Vagina (tissue), 2 donors: Measurements from ENCODE around the gene HS6ST3. TPM values are rescaled to one million over a fixed set of nuclear protein-coding genes. Genes with fewer than 3 reads are reported as not detected.

Source experiments
- DNase-seq, 2 donors: peaks; one replicate each; pipeline ENCODE4 v3.0.0-alpha.2; 2017; ENCODE audit errors: extremely low spot score in 2 of 2
- H3K27ac ChIP-seq: fragments of 200-600 bp; sonication (generic); one replicate; pipeline ENCODE4 v1.5.1; 2019
- H3K27me3 ChIP-seq: fragments of 200-600 bp; sonication (generic); one replicate; pipeline ENCODE4 v1.5.1; 2019
- H3K36me3 ChIP-seq, 2 donors: fragments of 200-600 bp; sonication (generic); one replicate each; pipeline ENCODE4 v1.5.1; 2017 to 2019
- H3K4me1 ChIP-seq: fragments of 200-600 bp; sonication (generic); one replicate; pipeline ENCODE4 v1.5.1; 2019
- H3K4me3 ChIP-seq, 2 donors: fragments of 200-600 bp; sonication (generic); 1 replicate in 1 of 2; 2 replicates in 1 of 2; pipeline ENCODE4 v1.5.1; 2016 to 2019
- H3K9me3 ChIP-seq: fragments of 200-600 bp; sonication (generic); one replicate; pipeline ENCODE4 v1.5.1; 2019
- POLR2A ChIP-seq, 2 donors: fragments of 450-650 bp; IDR thresholded peaks; one replicate each; pipeline ENCODE4 v1.6.1; 2017; ENCODE audit warnings: antibody characterized with exemption in 2 of 2, mild to moderate bottlenecking in 2 of 2, moderate library complexity in 2 of 2
- POLR2AphosphoS5 ChIP-seq, 2 donors: sonication (generic); formaldehyde crosslinking; IDR thresholded peaks; one replicate each; pipeline ENCODE4 v1.9.0; 2017; ENCODE audit warnings: antibody characterized with exemption in 2 of 2, mild to moderate bottlenecking in 2 of 2, low read depth in 1 of 2; ENCODE audit not compliant: insufficient read depth in 1 of 2
- intact Hi-C: fragments of 100-400 bp; cut with DNase I; formaldehyde crosslinking; loops from one replicate; pipeline ENCODE4 v1.15.1; 2023
- total RNA-seq: library from RNA; depleted of rRNA; stranded (reverse); fragments of >200 nt; gene quantifications from one replicate; pipeline ENCODE4 v1.2.3, GENCODE V29; 2016
- TF ChIP-seq, protein P1 (sequence below), 3 experiments: fragments of 450-650 bp in 2 of 3; fragments of 200-600 bp in 1 of 3; sonication (generic) in 1 of 3; IDR thresholded peaks; one replicate each; pipeline ENCODE4 v1.5.1; 2017 to 2019; ENCODE audit warnings: antibody characterized with exemption in 3 of 3, mild to moderate bottlenecking in 2 of 3, moderate library complexity in 2 of 3

Gene HS6ST3
- total RNA-seq, 1 donor from 2014 or later, result 0.49 TPM

DNA sequence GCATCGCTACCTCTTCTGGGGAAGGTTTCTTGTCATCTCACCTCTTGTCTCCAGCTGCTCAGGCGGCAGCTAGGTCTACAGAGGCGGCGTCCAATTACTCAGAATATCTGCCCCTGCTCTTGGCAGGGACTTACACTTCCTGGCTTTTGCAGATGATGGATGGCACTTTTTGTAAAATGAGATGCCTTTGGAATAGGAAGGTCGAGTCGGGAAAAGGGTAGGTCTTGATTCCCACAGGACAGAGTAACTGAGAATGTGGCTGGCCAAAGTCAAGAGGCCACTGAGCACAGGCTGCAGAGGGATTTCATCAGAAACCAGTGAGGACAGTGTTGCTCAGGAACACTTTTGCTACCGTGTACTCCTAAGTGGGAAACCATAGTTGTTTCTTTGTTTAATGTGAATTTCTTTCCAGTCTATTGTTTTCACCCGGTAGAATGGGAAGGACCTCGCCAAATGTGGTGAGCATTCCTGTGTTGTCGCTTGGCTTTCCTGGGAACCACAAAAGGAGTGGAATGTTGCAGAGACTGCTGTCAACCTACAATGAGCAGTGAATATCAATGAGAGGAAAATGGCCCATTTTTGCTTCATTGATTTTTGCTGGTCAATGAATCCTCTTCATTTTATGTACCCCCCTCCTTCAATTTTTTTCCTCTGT is 383.7 kb downstream of the HS6ST3 start:
- H3K4me3 ChIP-seq, result no peak overlapping the region
- intact Hi-C loops, result no loop called here
- H3K4me1 ChIP-seq, result no peaks in the 10 kb centered on the region
- H3K27ac ChIP-seq, result no peak overlapping the region
- no peak for DNase-seq
- H3K36me3 ChIP-seq, result no peaks in the 10 kb centered on the region
- no peaks in the 10 kb centered on the region for H3K27me3 ChIP-seq
- no peaks in the 10 kb centered on the region for H3K9me3 ChIP-seq
- TF ChIP-seq POLR2A (IDR thresholded peaks at IDR 0.05), result no peak
- TF ChIP-seq POLR2AphosphoS5 (IDR thresholded peaks at IDR 0.05; ENCODE audit: insufficient read depth in 1 of 2, low read depth in 1 of 2), result no peak
- TF ChIP-seq, protein P1, sequence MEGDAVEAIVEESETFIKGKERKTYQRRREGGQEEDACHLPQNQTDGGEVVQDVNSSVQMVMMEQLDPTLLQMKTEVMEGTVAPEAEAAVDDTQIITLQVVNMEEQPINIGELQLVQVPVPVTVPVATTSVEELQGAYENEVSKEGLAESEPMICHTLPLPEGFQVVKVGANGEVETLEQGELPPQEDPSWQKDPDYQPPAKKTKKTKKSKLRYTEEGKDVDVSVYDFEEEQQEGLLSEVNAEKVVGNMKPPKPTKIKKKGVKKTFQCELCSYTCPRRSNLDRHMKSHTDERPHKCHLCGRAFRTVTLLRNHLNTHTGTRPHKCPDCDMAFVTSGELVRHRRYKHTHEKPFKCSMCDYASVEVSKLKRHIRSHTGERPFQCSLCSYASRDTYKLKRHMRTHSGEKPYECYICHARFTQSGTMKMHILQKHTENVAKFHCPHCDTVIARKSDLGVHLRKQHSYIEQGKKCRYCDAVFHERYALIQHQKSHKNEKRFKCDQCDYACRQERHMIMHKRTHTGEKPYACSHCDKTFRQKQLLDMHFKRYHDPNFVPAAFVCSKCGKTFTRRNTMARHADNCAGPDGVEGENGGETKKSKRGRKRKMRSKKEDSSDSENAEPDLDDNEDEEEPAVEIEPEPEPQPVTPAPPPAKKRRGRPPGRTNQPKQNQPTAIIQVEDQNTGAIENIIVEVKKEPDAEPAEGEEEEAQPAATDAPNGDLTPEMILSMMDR (IDR thresholded peaks at IDR 0.05), result no peak

DNA sequence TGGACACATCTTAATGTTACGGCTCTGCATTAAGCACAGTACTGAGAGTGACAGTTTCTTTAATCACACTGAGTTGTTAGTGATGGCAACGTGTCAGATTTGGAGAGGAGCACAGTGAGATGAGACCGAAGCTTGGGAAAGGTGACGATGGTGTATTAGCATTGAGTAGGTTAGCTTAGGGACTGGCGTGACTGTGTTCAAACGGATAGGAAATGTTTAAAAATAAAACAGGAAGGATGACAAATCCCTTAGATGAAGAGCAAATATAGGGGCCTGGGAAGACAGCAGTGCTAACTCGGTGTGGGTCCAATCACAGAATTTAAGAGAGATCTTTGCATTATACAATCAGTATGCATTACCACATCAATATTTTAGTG is 384.3 kb downstream of the HS6ST3 start:
- Histone ChIP-seq H3K27ac (no peak overlapping the region), H3K9me3 (no peaks in the 10 kb centered on the region), H3K4me1 (no peaks in the 10 kb centered on the region), H3K36me3 (no peaks in the 10 kb centered on the region), H3K27me3 (no peaks in the 10 kb centered on the region), H3K4me3 (no peak overlapping the region)
- intact Hi-C loops, result no loop called here
- no peak for DNase-seq
- TF ChIP-seq POLR2A (IDR thresholded peaks at IDR 0.05) (no peak), POLR2AphosphoS5 (IDR thresholded peaks at IDR 0.05; ENCODE audit: insufficient read depth in 1 of 2, low read depth in 1 of 2) (no peak)
- TF ChIP-seq, protein P1 (IDR thresholded peaks at IDR 0.05), result no peak

GRCh38 chr13:96475103-96475502 is 385.2 kb downstream of the HS6ST3 start:
- Histone ChIP-seq H3K4me3 (no peak overlapping the region), H3K27me3 (no peaks in the 10 kb centered on the region), H3K36me3 (no peaks in the 10 kb centered on the region), H3K4me1 (no peaks in the 10 kb centered on the region), H3K27ac (no peak overlapping the region), H3K9me3 (no peaks in the 10 kb centered on the region)
- DNase-seq, result no peak
- TF ChIP-seq POLR2AphosphoS5 (IDR thresholded peaks at IDR 0.05; ENCODE audit: insufficient read depth in 1 of 2, low read depth in 1 of 2) (no peak), POLR2A (IDR thresholded peaks at IDR 0.05) (no peak)
- TF ChIP-seq, protein P1 (IDR thresholded peaks at IDR 0.05), result no peak
- intact Hi-C loops, result no loop called here

DNA sequence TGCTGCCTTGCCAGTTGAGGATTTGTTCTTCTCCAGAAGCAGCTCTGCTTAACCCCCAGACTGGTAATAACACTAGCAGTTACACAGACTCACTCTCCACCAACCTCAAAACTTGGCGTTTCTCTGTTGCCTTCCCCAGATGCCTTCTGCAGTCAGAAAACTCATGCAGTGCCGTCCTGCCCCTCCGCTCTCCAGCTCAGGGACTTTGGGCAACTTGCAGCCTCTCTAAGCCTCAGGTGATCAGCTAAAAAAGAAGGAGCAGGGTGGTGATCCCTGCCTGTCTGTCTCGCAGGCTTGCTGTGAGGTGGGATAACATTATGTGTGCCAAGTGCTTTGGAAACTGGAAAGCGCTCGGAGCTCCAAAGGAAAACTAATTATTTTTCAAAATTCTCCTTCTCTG is 391.6 kb downstream of the HS6ST3 start:
- no peaks in the 10 kb centered on the region for H3K4me1 ChIP-seq
- no peak for DNase-seq
- H3K27me3 ChIP-seq, result no peaks in the 10 kb centered on the region
- TF ChIP-seq POLR2A (IDR thresholded peaks at IDR 0.05) (no peak), POLR2AphosphoS5 (IDR thresholded peaks at IDR 0.05; ENCODE audit: insufficient read depth in 1 of 2, low read depth in 1 of 2) (no peak)
- TF ChIP-seq, protein P1 (IDR thresholded peaks at IDR 0.05), result no peak
- H3K36me3 ChIP-seq, result no peaks in the 10 kb centered on the region
- H3K4me3 ChIP-seq, result no peak overlapping the region
- H3K27ac ChIP-seq, result no peak overlapping the region
- intact Hi-C loops, result no loop called here
- H3K9me3 ChIP-seq, result no peaks in the 10 kb centered on the region

DNA sequence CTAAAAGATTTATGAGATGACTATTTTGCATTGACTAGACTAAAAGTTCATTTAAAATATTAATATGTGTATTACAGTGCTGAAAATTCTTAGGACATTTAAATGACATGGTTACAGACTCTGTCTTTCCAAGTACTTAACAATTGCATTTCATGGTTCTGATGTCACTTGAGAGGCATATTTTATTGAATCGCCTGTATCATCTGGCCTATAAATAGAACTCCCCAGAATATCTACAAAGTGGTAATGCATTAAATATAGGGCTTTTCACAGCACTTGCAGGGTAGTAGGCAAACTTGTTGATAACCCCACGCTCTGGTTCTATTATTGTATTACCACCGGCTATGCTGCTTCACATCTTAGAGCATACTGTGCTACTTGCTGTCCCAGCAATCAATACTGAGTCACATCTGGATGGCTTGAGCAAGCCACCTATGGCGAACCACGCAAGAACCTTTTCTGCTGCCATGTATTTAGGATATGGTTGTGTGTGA is 400.6 kb downstream of the HS6ST3 start:
- Histone ChIP-seq H3K4me3 (no peak overlapping the region), H3K4me1 (no peaks in the 10 kb centered on the region), H3K36me3 (no peaks in the 10 kb centered on the region), H3K9me3 (no peaks in the 10 kb centered on the region), H3K27me3 (no peaks in the 10 kb centered on the region), H3K27ac (no peak overlapping the region)
- intact Hi-C loops, result no loop called here
- no peak for DNase-seq
- TF ChIP-seq POLR2AphosphoS5 (IDR thresholded peaks at IDR 0.05; ENCODE audit: insufficient read depth in 1 of 2, low read depth in 1 of 2), result no peak
- TF ChIP-seq, protein P1 (IDR thresholded peaks at IDR 0.05), result no peak
- TF ChIP-seq POLR2A (IDR thresholded peaks at IDR 0.05), result no peak
